GM18867 (cell line): Measurements from ENCODE around the gene REEP6.
"Not testable (repeated sequence)": the region's sequence is repeated elsewhere in the genome, so short reads cannot be mapped to it uniquely, and the experiment has no call there.

Source experiments
- ATAC-seq: cut with Tn5 transposase; IDR thresholded peaks from one replicate; pipeline ENCODE4 v1.9.1; 2021; ENCODE audit warnings: mild to moderate bottlenecking, moderate library complexity; ENCODE audit not compliant: unreplicated experiment

Gene REEP6

DNA sequence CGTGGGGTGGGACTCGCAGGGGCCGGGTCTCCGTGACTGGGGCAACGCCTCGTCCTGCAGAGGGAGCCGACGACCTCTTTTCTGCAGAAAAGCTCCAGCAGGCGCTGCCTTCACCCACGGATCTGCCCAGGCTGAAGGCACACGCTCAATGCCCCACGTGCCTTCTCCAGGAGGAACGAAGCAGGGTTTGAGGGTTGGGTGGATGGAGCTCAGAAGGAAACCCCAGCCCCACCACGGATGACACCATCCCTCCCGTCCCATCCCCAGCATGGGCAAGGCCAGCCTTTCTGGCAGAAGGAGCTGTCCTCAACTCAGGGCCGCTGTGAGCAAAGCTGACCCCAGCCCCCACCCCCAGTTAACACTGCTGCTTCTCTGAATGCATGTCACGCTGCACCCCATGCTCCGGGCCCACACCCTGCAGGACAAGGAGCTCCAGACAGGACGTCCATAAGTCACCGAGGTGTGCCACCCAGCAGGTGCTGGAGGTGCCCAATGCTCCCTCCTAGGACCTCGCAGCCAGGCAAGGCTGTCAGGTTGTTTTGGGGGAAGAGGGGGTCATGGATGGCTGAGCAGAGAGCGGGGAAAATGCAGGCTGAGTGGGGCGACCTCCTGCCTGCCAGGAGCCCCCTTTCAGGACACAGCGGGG, 19.3 kb upstream of the REEP6 start:
- ATAC-seq, result no peak

DNA sequence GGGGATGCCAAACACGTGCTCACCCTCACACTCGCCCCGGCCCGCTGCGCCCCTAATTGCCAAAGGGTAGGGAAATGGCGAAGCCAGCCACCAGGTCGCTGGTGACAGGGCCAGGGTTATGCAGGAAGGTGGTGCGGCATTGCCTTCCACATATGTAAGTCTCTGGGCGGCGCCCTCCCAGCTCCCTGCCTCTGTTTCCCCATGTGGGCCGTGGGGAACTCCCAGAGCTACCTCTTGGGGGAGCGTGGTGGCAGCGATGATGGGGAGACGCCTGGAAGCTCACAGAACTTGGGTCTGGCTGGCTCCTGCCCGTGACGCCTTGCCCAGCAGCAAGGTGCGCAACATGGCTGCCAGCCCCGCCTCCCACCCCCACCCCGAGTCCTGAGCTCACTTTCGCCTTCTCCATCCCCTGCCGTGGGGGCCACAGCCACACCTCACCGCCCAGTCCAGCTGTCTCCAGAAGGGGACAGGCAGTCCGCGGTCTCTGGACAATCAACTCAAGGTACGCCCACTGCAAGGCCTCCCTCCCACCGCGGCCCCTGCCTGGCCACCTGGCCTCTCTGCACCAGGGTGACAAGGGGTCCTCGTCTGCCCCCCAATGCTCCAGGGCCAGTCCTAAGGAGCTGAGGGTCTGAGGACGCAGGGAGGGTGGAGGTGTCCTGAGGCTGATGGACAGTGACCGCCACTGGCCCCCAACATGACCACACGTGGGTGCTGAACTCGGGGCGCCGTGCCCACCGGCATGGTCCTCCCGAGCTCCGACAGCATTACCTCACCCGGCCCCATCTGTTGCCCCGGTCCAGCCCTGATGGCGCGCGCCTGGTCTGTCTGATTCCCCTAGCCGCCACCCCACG, 18.5 kb upstream of the REEP6 start:
- no peak for ATAC-seq

- ATAC-seq, result no peak
These were observed 17.7 kb upstream of the REEP6 start for GRCh38 chr19:1473085-1473851.

- ATAC-seq, result no peak
These were observed 16.8 kb upstream of the REEP6 start for GRCh38 chr19:1474011-1474764.

DNA sequence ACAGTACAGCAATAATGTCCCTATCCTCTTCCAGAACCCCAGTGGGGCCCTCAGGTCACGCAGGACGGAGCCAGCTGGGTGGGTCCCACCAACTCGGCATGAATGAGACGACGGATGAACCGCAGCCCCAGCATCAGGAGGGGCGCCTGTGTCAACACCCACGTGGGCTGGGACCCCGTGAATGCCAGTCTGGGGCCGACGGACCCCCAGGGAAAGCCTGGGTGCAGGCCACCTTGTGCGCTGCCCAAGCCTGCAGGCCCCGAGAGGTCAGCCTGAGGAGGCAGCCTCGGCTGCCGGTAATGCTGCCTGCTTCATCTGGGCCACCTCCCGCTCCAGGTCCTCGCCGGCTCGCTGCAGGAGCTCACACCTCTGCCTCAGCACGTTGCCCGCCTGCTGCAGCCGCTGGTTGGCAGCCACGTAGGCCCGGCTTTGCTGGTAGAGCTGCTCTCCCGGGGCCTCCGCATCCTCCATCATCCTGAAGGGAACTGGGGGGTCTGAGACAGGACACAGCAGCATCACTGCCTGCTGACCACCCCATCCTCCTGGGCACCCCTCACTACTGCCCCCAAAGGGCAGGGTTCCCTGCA, 16.1 kb upstream of the REEP6 start:
- ATAC-seq, result no peak

DNA sequence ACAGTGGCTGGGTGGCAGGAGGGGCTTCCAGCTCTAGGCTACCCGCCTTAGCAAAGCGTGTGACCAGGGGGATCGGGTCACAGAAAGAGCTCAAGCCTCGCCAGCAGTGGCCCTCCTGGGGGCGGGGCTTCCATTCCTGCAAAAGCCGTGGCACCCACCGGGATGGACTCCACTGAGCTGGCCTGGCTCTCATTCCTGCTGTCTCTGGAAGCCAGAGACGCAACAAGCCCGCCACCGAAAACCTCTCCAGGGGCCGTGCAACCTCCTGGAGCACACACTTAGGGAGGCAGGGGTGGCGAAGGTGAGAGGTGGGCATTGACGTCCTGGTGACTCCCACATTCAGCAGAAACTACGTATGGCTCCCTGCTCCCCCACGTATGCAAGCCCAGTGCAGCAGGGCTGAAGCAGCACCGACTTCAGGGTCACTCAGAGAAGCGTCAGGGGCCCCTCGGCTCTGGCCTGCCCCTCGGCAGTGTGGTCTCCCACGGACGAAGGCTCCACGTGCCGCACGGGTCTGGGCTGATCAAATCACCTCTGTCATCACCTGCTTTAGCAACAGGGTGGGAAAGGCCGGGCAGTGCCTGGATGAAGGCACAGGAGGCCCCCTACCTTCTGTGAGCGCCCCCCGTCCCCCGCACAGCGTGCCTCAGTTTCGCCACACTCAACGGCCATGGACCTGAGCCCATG, 15.1 kb upstream of the REEP6 start:
- no peak for ATAC-seq

- ATAC-seq, result not testable (repeated sequence)
These were observed 13.9 kb upstream of the REEP6 start for GRCh38 chr19:1477056-1477455.

DNA sequence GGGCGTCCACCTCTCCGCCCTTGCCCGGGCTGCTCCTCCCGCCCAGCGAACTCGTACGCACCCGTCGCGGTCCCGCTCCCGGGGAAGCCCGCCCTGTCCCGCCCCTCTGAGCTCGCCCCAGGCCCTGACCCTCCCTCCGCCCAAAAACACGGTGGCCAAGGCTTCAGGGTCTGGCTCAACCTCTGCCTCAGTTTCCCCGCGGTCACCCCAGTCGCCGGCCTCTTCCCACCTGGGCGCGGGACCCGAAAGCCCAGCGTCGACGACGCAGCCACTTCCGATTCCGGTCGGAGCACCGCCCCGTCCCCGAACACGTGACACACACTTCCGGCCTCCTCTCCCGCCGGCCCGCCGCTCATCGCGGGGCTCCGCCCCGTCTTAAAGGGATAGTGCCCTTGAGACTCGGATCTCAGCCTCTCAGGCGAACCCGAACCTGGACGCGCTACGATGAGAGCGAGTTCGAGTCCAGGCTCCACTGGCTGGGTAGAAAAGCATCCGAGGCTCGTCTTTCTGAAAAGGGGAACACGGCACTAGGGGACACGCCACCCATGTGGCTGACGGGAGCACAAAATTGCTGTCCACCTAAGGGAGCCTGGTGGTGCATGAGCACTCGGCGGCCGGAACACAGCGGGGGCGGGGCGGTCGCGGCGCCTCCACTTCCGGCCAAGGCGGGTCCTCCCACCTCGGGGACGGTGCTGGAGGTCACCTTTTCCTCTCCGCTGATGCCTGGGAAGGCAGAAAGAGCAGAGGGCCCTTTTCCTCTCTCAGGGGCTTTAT, 11.9 kb upstream of the REEP6 start, which contains the start of gene C19orf25:
Gene C19orf25 (minus strand): TSS at position 282 of the 774 bp plus-strand sequence. CDS start 312 bp downstream, outside the sequence.
- peak; percentile 88 for ATAC-seq

GRCh38 chr19:1481224-1481892, 9.6 kb upstream of the REEP6 start:
- ATAC-seq, result no peak

GRCh38 chr19:1481893-1482360, 9.1 kb upstream of the REEP6 start:
- ATAC-seq, result no peak

DNA sequence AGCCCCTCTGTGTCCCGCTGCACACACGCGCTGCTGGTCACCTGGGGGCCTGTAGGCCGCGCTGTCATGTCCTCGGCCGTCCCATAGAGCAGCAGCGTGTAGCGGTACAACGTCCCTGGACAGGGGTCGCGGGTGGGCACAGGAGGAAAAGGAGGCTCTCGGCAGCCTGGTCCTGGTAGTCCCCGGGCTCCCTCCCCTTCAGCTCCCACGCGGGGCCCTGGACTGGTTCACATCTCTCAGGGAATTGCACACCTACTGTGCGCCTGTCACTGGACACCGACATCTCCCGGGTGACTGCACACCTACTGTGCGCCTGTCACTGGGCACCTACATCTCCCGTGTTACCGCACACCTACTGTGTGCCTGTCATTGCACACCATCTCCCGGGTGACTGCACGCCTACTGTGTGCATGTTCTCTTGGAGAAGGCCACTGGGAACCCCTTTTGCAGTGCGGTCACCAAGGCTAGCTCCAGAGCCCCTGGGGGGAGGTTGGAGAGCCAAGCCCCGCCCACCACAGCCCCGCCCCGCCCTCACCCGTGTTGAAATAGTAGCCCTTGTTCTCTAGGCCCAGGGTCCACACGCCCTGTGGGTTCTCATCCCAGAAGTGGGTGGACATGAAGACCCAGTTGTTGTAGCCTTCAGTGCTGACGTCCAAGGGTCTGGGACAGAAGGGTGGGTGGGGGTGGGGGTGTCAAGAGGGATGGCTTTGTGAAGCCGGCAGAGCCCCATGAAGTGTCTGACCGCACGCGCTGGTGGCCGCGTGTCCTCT, 8.4 kb upstream of the REEP6 start:
- ATAC-seq, result no peak

GRCh38 chr19:1483131-1483978, 7.6 kb upstream of the REEP6 start:
- ATAC-seq, result no peak

- no peak for ATAC-seq
These were observed 7.0 kb upstream of the REEP6 start for GRCh38 chr19:1483979-1484428.

DNA sequence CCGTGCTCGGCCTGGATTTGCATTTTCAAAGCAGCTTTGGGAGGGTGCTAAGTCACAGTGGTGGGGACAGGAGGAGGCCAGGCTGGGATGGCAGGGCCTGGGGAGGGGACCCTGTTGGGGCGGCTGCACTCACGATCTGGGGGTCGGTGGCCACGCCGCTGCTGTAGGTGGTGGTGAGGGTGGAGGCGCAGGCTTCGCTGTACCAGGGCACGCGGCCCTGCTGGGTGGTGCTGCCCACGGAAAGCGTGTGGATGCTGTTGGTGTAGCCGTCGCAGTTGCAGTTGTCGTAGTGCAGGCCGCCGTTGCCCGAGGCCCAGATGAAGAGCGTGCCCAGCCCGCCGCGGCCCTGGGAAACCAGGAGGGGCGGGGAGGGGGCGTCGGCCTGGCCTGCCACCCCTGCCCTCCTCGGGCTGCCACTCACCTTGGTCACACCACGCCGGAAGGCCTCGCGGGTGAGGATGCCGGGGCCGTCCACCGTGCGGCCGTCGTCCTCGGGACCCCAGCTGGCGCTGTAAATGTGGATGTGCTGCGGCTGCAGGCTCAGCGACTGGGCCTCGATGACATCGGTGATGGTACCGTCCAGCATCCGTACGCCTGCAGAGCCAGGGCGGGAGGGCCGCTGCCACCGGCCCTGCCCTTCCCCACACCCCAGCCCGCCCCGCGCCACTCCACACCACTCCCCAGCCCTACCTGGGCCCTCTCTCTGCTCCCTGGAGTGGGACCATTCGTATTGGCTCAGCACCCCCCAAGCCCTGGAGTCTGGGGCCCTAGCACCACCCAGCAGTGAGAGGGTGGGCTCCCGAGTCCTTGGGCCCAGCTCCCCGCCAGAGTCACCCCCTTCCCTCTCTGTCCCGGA, 4.0 kb upstream of the REEP6 start:
- no peak for ATAC-seq

- no peak for ATAC-seq
These were observed 3.3 kb upstream of the REEP6 start for GRCh38 chr19:1487576-1488281.
